Measurements from ENCODE around the gene PPM1H. TPM values are rescaled to one million over a fixed set of nuclear protein-coding genes. Genes with fewer than 3 reads are reported as not detected.

Gene PPM1H
- total RNA-seq, 1 experiment from 2014 or later, result 0.04 TPM

GRCh38 chr12:62726471-62726980 is 208.4 kb downstream of the PPM1H start:
- Histone ChIP-seq H3K4me3 (ENCODE audit: low read depth, low read length, poor library complexity, severe bottlenecking) (no peak overlapping the region), H3K4me1 (ENCODE audit: insufficient read depth, low read length, poor library complexity, severe bottlenecking) (peaks cover 14% of the 10 kb centered on the region), H3K36me3 (ENCODE audit: insufficient read depth, low read length, poor library complexity, severe bottlenecking) (no peaks in the 10 kb centered on the region), H3K27me3 (replicated peaks; ENCODE audit: insufficient read depth, low read depth, low read length, poor library complexity) (no peaks in the 10 kb centered on the region), H3K9me3 (ENCODE audit: low read depth, low read length, poor library complexity, severe bottlenecking) (no peaks in the 10 kb centered on the region), H3K27ac (ENCODE audit: low read depth, low read length, poor library complexity, severe bottlenecking) (no peak overlapping the region)
- ChIA-PET POLR2A (ENCODE audit: low non-redundant PET) (no interaction called here), CTCF (no interaction called here)
- intact Hi-C loops (cut with micrococcal nuclease; ENCODE audit: unreplicated experiment), result no loop called here
- no peak for DNase-seq (ENCODE audit: low spot score)
- BruUV-seq (replicated peaks), result no TSS peak
- no peak for TF ChIP-seq CTCF (conservative IDR thresholded peaks at IDR 0.05; ENCODE audit: low read depth, low read length)
- TF ChIP-seq EZH2 (IDR thresholded peaks at IDR 0.05; ENCODE audit: borderline replicate concordance, low read depth, low read length, poor library complexity, severe bottlenecking), result no peak

GRCh38 chr12:62725781-62726180 is 209.2 kb downstream of the PPM1H start:
- POLR2A ChIA-PET (ENCODE audit: low non-redundant PET), result no interaction called here
- intact Hi-C loops (cut with micrococcal nuclease; ENCODE audit: unreplicated experiment), result no loop called here

GRCh38 chr12:62724947-62725451 is 210.0 kb downstream of the PPM1H start:
- intact Hi-C loops (cut with micrococcal nuclease; ENCODE audit: unreplicated experiment), result no loop called here
- Histone ChIP-seq H3K27ac (ENCODE audit: low read depth, low read length, poor library complexity, severe bottlenecking) (no peak overlapping the region), H3K9me3 (ENCODE audit: low read depth, low read length, poor library complexity, severe bottlenecking) (no peaks in the 10 kb centered on the region), H3K36me3 (ENCODE audit: insufficient read depth, low read length, poor library complexity, severe bottlenecking) (no peaks in the 10 kb centered on the region), H3K4me1 (ENCODE audit: insufficient read depth, low read length, poor library complexity, severe bottlenecking) (peaks cover 14% of the 10 kb centered on the region), H3K27me3 (replicated peaks; ENCODE audit: insufficient read depth, low read depth, low read length, poor library complexity) (no peaks in the 10 kb centered on the region), H3K4me3 (ENCODE audit: low read depth, low read length, poor library complexity, severe bottlenecking) (no peak overlapping the region)
- ChIA-PET POLR2A (ENCODE audit: low non-redundant PET) (no interaction called here), CTCF (interaction anchor here (0.5 kb wide), 1 partner anchor 23 kb away, joined by 3 read pairs; no protein-coding TSS in a partner anchor)
- DNase-seq (ENCODE audit: low spot score), result peak; percentile 90
- BruUV-seq (replicated peaks), result no TSS peak
- TF ChIP-seq CTCF (conservative IDR thresholded peaks at IDR 0.05; ENCODE audit: low read depth, low read length), result no peak
- no peak for TF ChIP-seq EZH2 (IDR thresholded peaks at IDR 0.05; ENCODE audit: borderline replicate concordance, low read depth, low read length, poor library complexity, severe bottlenecking)

More at GRCh38 chr12:62725781-62726180, 209.2 kb downstream of the PPM1H start:
- CTCF ChIA-PET, result no interaction called here
- Histone ChIP-seq H3K36me3 (ENCODE audit: insufficient read depth, low read length, poor library complexity, severe bottlenecking) (no peaks in the 10 kb centered on the region), H3K27me3 (replicated peaks; ENCODE audit: insufficient read depth, low read depth, low read length, poor library complexity) (no peaks in the 10 kb centered on the region), H3K27ac (ENCODE audit: low read depth, low read length, poor library complexity, severe bottlenecking) (no peak overlapping the region), H3K4me1 (ENCODE audit: insufficient read depth, low read length, poor library complexity, severe bottlenecking) (peaks cover 14% of the 10 kb centered on the region), H3K9me3 (ENCODE audit: low read depth, low read length, poor library complexity, severe bottlenecking) (no peaks in the 10 kb centered on the region), H3K4me3 (ENCODE audit: low read depth, low read length, poor library complexity, severe bottlenecking) (no peak overlapping the region)
- BruUV-seq (replicated peaks), result no TSS peak
- no peak for TF ChIP-seq CTCF (conservative IDR thresholded peaks at IDR 0.05; ENCODE audit: low read depth, low read length)
- no peak for TF ChIP-seq EZH2 (IDR thresholded peaks at IDR 0.05; ENCODE audit: borderline replicate concordance, low read depth, low read length, poor library complexity, severe bottlenecking)
- no peak for DNase-seq (ENCODE audit: low spot score)

Data from A673 (cell line).